ENCODE data around the gene TMEM14A.

- no peak for TF ChIP-seq CTCF (IDR thresholded peaks at IDR 0.05)
- no peak for TF ChIP-seq POLR2A (IDR thresholded peaks at IDR 0.05)
- no peak for TF ChIP-seq POLR2AphosphoS5 (IDR thresholded peaks at IDR 0.05)
- no peak for TF ChIP-seq EP300 (IDR thresholded peaks at IDR 0.05)
These were observed 56.0 kb downstream of the TMEM14A start for GRCh38 chr6:52726741-52727535.
